Mesothelial cell of epicardium (in vitro differentiated cells): ENCODE data around the gene CD5L. TPM values are rescaled to one million over a fixed set of nuclear protein-coding genes. Genes with fewer than 3 reads are reported as not detected.

ENCODE experiments used
- DNase-seq, 2 experiments: peaks; one replicate each; pipeline ENCODE4 v3.0.0; 2021; ENCODE audit warnings: low spot score in 2 of 2; ENCODE audit not compliant: unreplicated experiment in 2 of 2
- H3K27ac Mint-ChIP-seq: 2 replicates; pipeline ENCODE4 v1.8.0; 2021; ENCODE audit warnings: mixed read lengths
- H3K27me3 Mint-ChIP-seq: 2 replicates; pipeline ENCODE4 v1.8.0; 2021; ENCODE audit warnings: low read depth, mixed read lengths
- H3K36me3 Mint-ChIP-seq: 2 replicates; pipeline ENCODE4 v1.8.0; 2021; ENCODE audit warnings: mixed read lengths
- H3K4me1 Mint-ChIP-seq: 2 replicates; pipeline ENCODE4 v1.8.0; 2021; ENCODE audit warnings: mixed read lengths
- H3K4me3 Mint-ChIP-seq: 2 replicates; pipeline ENCODE4 v1.8.0; 2021; ENCODE audit warnings: mild to moderate bottlenecking, moderate library complexity, mixed read lengths
- H3K9me3 Mint-ChIP-seq: 2 replicates; pipeline ENCODE4 v1.8.0; 2021; ENCODE audit warnings: mixed read lengths
- total RNA-seq: library from RNA; stranded (reverse); gene quantifications from 3 replicates; pipeline ENCODE4 v1.2.1, GENCODE V29; 2021
- TF ChIP-seq, protein P1 (sequence below): fragments of 200-600 bp; sonication (generic); IDR thresholded peaks from one replicate; pipeline ENCODE4 v1.5.0; 2021; ENCODE audit warnings: antibody characterized with exemption; ENCODE audit not compliant: unreplicated experiment

Gene CD5L
- total RNA-seq, 1 donor from 2014 or later = not detected

DNA sequence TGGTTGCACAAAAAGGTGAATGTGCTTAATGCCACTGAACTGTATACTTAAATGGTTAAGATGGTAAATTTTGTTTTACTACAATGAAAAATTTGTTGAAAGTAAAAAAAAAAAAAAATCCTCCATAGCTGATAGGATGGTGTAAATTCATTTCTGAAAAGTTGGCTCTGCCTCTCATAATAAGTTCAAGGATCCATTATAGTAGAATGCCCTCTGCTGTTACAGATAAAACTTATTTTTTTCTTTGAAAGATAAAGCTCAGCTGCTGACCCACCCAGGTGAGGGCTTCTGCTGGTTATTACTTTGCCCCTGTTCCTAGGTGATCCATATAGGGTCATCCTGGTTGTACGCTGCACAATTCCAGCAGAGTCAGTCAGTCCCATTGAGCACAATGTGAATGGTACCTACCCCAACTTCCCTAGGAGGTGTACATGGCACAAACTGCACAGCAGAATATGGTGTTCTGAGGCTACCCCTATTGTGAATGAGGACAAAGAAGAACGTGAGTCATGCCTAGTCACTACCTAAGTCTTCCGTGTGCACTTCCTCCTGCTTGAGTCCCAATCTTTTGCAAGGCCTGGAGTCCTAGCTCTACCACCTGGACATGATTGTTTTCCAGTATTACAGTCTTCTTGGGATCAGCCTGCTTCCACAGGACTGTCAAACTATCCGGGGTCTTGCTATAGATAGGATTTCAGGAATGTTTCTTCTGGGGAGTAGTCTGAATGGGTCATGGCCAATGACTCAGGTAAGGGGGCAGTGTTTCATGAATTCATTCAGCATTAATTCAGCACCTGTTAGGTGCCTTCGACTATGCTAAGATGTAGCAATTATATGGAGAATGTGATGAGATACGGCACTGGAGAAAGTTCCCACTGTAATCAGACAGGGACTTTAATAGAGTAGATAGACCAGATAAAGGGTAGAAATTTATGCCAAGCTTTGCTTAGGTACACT is 20.8 kb upstream of the CD5L start:
- no peak overlapping the region for H3K4me3 Mint-ChIP-seq
- no peaks in the 10 kb centered on the region for H3K36me3 Mint-ChIP-seq
- TF ChIP-seq, protein P1, sequence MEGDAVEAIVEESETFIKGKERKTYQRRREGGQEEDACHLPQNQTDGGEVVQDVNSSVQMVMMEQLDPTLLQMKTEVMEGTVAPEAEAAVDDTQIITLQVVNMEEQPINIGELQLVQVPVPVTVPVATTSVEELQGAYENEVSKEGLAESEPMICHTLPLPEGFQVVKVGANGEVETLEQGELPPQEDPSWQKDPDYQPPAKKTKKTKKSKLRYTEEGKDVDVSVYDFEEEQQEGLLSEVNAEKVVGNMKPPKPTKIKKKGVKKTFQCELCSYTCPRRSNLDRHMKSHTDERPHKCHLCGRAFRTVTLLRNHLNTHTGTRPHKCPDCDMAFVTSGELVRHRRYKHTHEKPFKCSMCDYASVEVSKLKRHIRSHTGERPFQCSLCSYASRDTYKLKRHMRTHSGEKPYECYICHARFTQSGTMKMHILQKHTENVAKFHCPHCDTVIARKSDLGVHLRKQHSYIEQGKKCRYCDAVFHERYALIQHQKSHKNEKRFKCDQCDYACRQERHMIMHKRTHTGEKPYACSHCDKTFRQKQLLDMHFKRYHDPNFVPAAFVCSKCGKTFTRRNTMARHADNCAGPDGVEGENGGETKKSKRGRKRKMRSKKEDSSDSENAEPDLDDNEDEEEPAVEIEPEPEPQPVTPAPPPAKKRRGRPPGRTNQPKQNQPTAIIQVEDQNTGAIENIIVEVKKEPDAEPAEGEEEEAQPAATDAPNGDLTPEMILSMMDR = no peak
- no peak overlapping the region for H3K27ac Mint-ChIP-seq
- H3K4me1 Mint-ChIP-seq = no peaks in the 10 kb centered on the region
- no peak for DNase-seq
- H3K27me3 Mint-ChIP-seq = peaks cover 13% of the 10 kb centered on the region
- H3K9me3 Mint-ChIP-seq = no peaks in the 10 kb centered on the region

DNA sequence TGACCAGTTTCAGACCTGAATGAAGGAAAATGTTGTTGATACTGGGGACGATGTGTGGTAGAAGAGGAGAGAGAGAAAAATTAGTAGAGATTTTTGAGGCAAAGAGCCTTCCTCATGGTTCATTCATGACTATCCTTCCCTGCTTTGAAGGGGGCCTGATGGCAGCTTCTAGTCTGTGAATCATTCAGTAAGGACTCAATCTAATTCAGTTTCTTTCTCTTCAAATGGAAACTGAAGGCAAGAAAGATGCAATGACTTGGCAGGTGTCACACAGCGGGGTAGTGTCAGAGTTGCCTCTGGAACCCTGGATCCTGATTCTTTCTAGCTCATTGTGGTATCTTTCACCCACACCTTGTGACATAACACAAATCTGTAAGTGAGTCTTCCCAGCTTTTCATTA is 14.9 kb upstream of the CD5L start:
- H3K27me3 Mint-ChIP-seq = peaks cover 9% of the 10 kb centered on the region
- no peaks in the 10 kb centered on the region for H3K9me3 Mint-ChIP-seq
- H3K4me1 Mint-ChIP-seq = no peaks in the 10 kb centered on the region
- DNase-seq = no peak
- no peak overlapping the region for H3K4me3 Mint-ChIP-seq
- H3K27ac Mint-ChIP-seq = no peak overlapping the region
- TF ChIP-seq, protein P1 = no peak
- no peaks in the 10 kb centered on the region for H3K36me3 Mint-ChIP-seq

DNA sequence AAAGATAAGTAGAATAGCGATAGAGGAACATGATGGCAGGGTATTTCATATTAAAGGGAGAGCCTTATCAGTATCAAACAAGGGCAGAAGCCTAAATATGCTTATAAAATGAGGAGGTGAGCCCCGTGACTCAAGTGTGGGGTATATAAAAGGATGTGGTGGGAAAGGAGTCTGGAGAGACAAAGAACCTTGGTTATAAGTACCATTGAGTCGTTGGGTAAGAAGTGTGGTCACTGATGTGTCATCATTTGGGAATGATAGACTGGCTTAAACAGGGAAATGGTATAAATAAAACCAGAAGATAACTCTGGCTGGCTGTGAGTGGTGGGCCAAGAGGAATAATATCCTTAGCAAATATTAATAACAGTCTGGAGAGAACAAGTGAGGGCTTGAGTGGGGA is 10.9 kb upstream of the CD5L start:
- H3K36me3 Mint-ChIP-seq = no peaks in the 10 kb centered on the region
- H3K9me3 Mint-ChIP-seq = no peaks in the 10 kb centered on the region
- no peak overlapping the region for H3K27ac Mint-ChIP-seq
- H3K4me1 Mint-ChIP-seq = no peaks in the 10 kb centered on the region
- DNase-seq = no peak
- no peak overlapping the region for H3K4me3 Mint-ChIP-seq
- H3K27me3 Mint-ChIP-seq = peaks cover 17% of the 10 kb centered on the region
- TF ChIP-seq, protein P1 = no peak

DNA sequence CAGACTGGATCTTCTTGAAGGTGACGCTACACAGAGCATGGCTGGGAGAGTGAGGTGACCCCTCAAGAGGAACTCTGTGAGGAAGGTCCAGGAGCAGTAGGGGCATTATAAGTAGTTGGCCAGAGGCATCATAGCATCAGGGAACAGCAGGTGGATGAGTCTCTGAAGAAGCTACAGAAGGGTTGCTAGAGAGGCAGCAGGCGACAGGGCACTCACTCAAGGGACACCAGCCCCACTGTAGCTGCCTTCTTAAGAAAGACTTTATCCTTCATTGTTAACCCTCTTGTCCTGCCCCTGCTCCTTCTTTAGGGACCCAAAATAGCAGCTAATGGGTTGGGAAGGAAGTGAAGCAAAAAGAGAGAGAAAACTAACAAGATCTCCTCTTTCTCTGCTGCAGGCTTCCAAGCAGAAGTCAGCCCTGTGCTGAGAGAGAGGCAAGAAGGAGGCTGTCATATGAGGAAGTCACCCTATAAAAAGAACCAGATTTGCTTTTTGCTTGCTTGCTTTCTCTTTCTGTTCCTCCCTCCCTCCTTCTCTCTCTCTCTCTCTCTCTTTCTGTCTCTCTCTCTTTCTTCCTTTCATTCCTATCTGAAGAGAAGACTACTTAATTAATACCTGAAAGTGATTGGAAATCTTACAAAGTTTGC is 7.7 kb upstream of the CD5L start:
- no peak for DNase-seq
- no peaks in the 10 kb centered on the region for H3K4me1 Mint-ChIP-seq
- no peak overlapping the region for H3K27ac Mint-ChIP-seq
- no peaks in the 10 kb centered on the region for H3K9me3 Mint-ChIP-seq
- H3K27me3 Mint-ChIP-seq = peaks cover 12% of the 10 kb centered on the region
- no peak overlapping the region for H3K4me3 Mint-ChIP-seq
- TF ChIP-seq, protein P1 = no peak
- H3K36me3 Mint-ChIP-seq = no peaks in the 10 kb centered on the region

DNA sequence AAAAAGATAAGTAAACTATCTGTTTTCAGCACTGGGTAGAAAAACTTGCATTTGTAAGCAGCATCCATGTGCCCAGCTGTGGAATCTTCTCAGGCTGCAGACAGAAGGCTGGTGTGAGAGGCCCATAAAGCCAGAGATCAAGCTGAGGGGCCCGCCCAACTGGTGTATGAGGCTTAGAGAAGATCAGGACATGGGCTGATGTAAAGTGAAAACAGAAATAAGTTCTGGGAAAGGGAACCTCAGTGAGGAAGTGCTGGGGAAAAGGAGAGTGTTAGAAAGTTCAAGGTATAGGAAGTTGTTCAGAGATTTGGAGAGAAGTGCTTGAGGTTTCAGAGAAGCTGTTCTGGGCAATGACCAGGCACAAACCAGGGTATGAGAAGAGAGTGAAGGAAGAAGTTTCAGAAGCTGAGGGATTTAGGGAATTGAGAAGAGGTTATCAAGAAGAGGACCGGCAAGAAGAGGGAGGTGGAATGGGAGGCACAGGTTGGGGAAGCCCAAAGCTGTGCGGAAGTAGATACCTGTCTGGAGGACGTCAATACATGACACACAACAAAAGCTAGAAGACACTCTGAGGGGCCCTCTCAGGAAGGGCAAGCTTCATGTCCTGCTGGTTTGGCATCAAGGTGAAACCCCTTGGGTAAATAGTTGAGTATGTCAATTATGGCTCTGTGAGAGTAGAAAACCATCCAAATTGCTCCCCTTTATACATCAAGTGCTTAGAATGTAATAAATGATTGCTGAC is 2.7 kb upstream of the CD5L start:
- Mint-ChIP-seq H3K4me3 (no peak overlapping the region), H3K27me3 (peaks cover 20% of the 10 kb centered on the region), H3K27ac (no peak overlapping the region), H3K9me3 (no peaks in the 10 kb centered on the region), H3K4me1 (no peaks in the 10 kb centered on the region), H3K36me3 (no peaks in the 10 kb centered on the region)
- no peak for DNase-seq
- TF ChIP-seq, protein P1 = no peak
